Myocyte (in vitro differentiated cells): ENCODE measurements around the gene CCDC93. TPM values are rescaled to one million over a fixed set of nuclear protein-coding genes. Genes with fewer than 3 reads are reported as not detected.

Source experiments
- DNase-seq: peaks from one replicate; pipeline ENCODE4 v3.0.0-alpha.2; 2012; ENCODE audit warnings: low read depth
- total RNA-seq: library from RNA; depleted of rRNA; stranded (reverse); fragments of >200 nt; gene quantifications from 2 replicates; pipeline ENCODE4 v1.2.3, GENCODE V29; 2014

Gene CCDC93
- total RNA-seq, 1 donor from 2014 or later: 17.4 TPM

- DNase-seq: peak; percentile 2
Observed at GRCh38 chr2:117917223-117917917, 96.5 kb downstream of the CCDC93 start.

- DNase-seq: no peak
Observed at GRCh38 chr2:117902933-117903332, 110.9 kb downstream of the CCDC93 start.

GRCh38 chr2:117888897-117889296, 125.0 kb downstream of the CCDC93 start:
- no peak for DNase-seq

DNA sequence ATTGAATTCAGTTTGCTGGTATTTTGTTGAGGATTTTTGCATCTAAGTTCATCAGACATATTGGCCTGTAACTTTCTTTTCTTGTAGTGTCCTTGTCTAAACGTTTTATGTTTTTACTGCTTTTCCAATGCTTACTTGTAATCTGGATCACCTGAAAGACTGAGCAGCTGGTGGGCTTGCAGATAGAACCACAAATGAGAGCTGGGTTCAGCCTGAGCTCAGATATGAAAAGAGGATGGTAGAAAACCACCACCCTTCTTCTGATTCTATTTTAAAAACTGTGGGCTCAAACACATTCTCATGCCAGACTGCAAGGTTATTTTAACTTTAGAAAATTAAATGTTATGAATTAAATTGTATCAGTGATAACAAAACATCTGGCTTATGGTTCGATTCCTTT, 128.6 kb downstream of the CCDC93 start:
- no peak for DNase-seq

DNA sequence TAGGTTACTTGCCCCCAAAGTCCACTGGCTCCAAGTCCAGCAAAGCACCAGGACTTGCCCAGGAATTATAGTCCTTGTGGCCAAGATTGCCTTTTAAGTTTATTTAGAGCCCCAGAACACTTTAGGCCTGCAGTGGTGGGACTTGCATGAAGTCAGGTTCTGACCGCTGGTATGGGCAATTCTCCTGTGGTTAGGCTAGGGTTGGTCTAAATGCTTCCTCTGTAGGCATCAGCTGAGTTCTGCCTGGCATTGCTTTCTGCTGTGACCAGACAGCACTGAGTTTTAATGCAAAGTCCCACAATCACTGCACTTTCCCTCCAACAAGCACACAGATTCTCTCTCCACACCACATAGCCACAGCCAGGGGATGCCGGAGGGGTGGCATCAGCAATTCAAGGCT, 134.9 kb downstream of the CCDC93 start:
- DNase-seq: no peak

- DNase-seq: no peak
Observed at GRCh38 chr2:117875786-117876185, 138.1 kb downstream of the CCDC93 start.

Other genes with a start within 250 kb of the CCDC93 start
- 49.2 and 57.7 TPM in 2 replicates for gene DDX18, start 199.4 kb downstream of the CCDC93 start, total RNA-seq
- 8.5 and 9.6 TPM in 2 replicates for gene INSIG2, start 74.4 kb upstream of the CCDC93 start, total RNA-seq